HEK293 (cell line): Measurements from ENCODE around the gene VSTM2B.

Experiments
- CTCF ChIA-PET: fragments of 350-600 bp; formaldehyde crosslinking; extraction: SDS; loops from one replicate; lab custom pipeline; 2021; ENCODE audit warnings: antibody characterized with exemption; lab: Yijun Ruan, JAX
- POLR2A ChIA-PET: fragments of 300-600 bp; formaldehyde crosslinking; extraction: SDS; loops from one replicate; lab custom pipeline; 2020; ENCODE audit warnings: antibody characterized with exemption, inconsistent platforms; lab: Yijun Ruan, JAX
- H3K27ac ChIP-seq: fragments of 200-500 bp; sonication (Bioruptor generic); 2 replicates; pipeline ENCODE4 v1.5.1; 2014; ENCODE audit warnings: low read depth, low read length, control low read depth, inconsistent platforms; ENCODE audit errors: extremely low read depth
- H3K36me3 ChIP-seq, 2 experiments: fragments of 200-500 bp in 1 of 2; sonication (Bioruptor generic) in 1 of 2; 1 replicate in 1 of 2; 2 replicates in 1 of 2; pipeline ENCODE4 v1.5.1; 2014 to 2017; ENCODE audit warnings: inconsistent platforms in 2 of 2, low read length in 2 of 2; ENCODE audit not compliant: control insufficient read depth in 2 of 2, insufficient read depth in 1 of 2
- H3K4me1 ChIP-seq: fragments of 200-500 bp; sonication (Bioruptor generic); 2 replicates; pipeline ENCODE4 v1.5.1; 2014; ENCODE audit warnings: mild to moderate bottlenecking, low read length, inconsistent platforms; ENCODE audit not compliant: control insufficient read depth, insufficient read depth
- H3K4me3 ChIP-seq: 2 replicates; pipeline ENCODE4 v1.5.1; 2011; ENCODE audit warnings: low read depth, mild to moderate bottlenecking, control low read depth, low read length, moderate library complexity
- H3K9me3 ChIP-seq: fragments of 200-500 bp; sonication (Bioruptor generic); 2 replicates; pipeline ENCODE4 v1.5.1; 2014; ENCODE audit warnings: low read depth, low read length, inconsistent platforms; ENCODE audit not compliant: control insufficient read depth, insufficient read depth
- EGR2 ChIP-seq: fragments of 450-650 bp; formaldehyde crosslinking; IDR thresholded peaks from 2 replicates; pipeline ENCODE4 v1.5.1; 2016; ENCODE audit warnings: low read depth, missing biosample characterization, missing genetic modification characterization
- GLIS1 ChIP-seq: fragments of 450-650 bp; formaldehyde crosslinking; IDR thresholded peaks from 2 replicates; pipeline ENCODE4 v1.5.1; 2016; ENCODE audit warnings: missing biosample characterization, missing genetic modification characterization
- HOXA7 ChIP-seq: sonication (generic); formaldehyde crosslinking; IDR thresholded peaks from 2 replicates; pipeline ENCODE4 v1.8.1; 2022; ENCODE audit warnings: missing genetic modification reagents, borderline replicate concordance
- KLF9 ChIP-seq: fragments of 450-650 bp; formaldehyde crosslinking; IDR thresholded peaks from 2 replicates; pipeline ENCODE4 v1.5.1; 2016; ENCODE audit warnings: missing biosample characterization, missing genetic modification characterization, low read depth
- MZF1 ChIP-seq: fragments of 450-650 bp; formaldehyde crosslinking; IDR thresholded peaks from 2 replicates; pipeline ENCODE4 v1.5.1; 2017; ENCODE audit warnings: missing biosample characterization, missing genetic modification characterization, borderline replicate concordance
- PBX3 ChIP-seq: sonication (generic); formaldehyde crosslinking; IDR thresholded peaks from 2 replicates; pipeline ENCODE4 v1.8.1; 2022; ENCODE audit warnings: mild to moderate bottlenecking, moderate library complexity, missing genetic modification reagents
- PRDM1 ChIP-seq: fragments of 450-650 bp; formaldehyde crosslinking; IDR thresholded peaks from 2 replicates; pipeline ENCODE4; 2016; ENCODE audit warnings: missing biosample characterization, missing genetic modification characterization
- PRDM2 ChIP-seq: fragments of 450-650 bp; formaldehyde crosslinking; IDR thresholded peaks from 2 replicates; pipeline ENCODE4 v1.5.1; 2016; ENCODE audit warnings: missing biosample characterization, missing genetic modification characterization, borderline replicate concordance
- SCRT2 ChIP-seq: fragments of 450-650 bp; formaldehyde crosslinking; IDR thresholded peaks from 2 replicates; pipeline ENCODE4 v1.5.1; 2016; ENCODE audit warnings: missing biosample characterization, missing genetic modification characterization
- SETDB1 ChIP-seq: IDR thresholded peaks from one replicate; pipeline ENCODE4 v1.6.1; 2017; ENCODE audit warnings: mild to moderate bottlenecking, low read length, moderate library complexity, mixed read lengths; ENCODE audit not compliant: insufficient read length
- ZBTB17 ChIP-seq: fragments of 450-650 bp; formaldehyde crosslinking; IDR thresholded peaks from 2 replicates; pipeline ENCODE4 v1.5.1; 2016; ENCODE audit warnings: missing biosample characterization, missing genetic modification characterization
- ZBTB21 ChIP-seq: fragments of 450-650 bp; formaldehyde crosslinking; IDR thresholded peaks from 2 replicates; pipeline ENCODE4 v1.5.1; 2017; ENCODE audit warnings: missing biosample characterization, missing genetic modification characterization
- ZFHX2 ChIP-seq: fragments of 450-650 bp; formaldehyde crosslinking; conservative IDR thresholded peaks from 2 replicates; pipeline ENCODE4 v1.5.1; 2016; ENCODE audit warnings: missing biosample characterization, missing genetic modification characterization
- ZFP3 ChIP-seq: fragments of 450-650 bp; formaldehyde crosslinking; IDR thresholded peaks from 2 replicates; pipeline ENCODE4 v1.5.1; 2016; ENCODE audit warnings: low read depth, missing biosample characterization, missing genetic modification characterization
- ZNF133 ChIP-seq: fragments of 450-650 bp; formaldehyde crosslinking; IDR thresholded peaks from 2 replicates; pipeline ENCODE4 v1.5.1; 2016; ENCODE audit warnings: missing biosample characterization, missing genetic modification characterization
- ZNF19 ChIP-seq: fragments of 450-650 bp; formaldehyde crosslinking; IDR thresholded peaks from 2 replicates; pipeline ENCODE4; 2016; ENCODE audit warnings: missing biosample characterization, missing genetic modification characterization, low read depth
- ZNF274 ChIP-seq, 2 experiments: fragments of 200-500 bp in 1 of 2; fragments of 450-650 bp in 1 of 2; sonication (Bioruptor generic) in 1 of 2; formaldehyde crosslinking in 1 of 2; IDR thresholded peaks; 2 replicates each; pipeline versions ENCODE4 v1.5.1 to v1.6.1; 2014 to 2016; ENCODE audit warnings: borderline replicate concordance in 1 of 2, inconsistent platforms in 1 of 2, low read length in 1 of 2, missing biosample characterization in 1 of 2, missing genetic modification characterization in 1 of 2
- ZNF324 ChIP-seq: fragments of 450-650 bp; formaldehyde crosslinking; IDR thresholded peaks from 2 replicates; pipeline ENCODE4 v1.5.1; 2016; ENCODE audit warnings: missing biosample characterization, missing genetic modification characterization
- ZNF335 ChIP-seq: fragments of 450-650 bp; formaldehyde crosslinking; conservative IDR thresholded peaks from 2 replicates; pipeline ENCODE4 v1.5.1; 2016; ENCODE audit warnings: missing biosample characterization, missing genetic modification characterization
- ZNF398 ChIP-seq: fragments of 450-650 bp; formaldehyde crosslinking; IDR thresholded peaks from 2 replicates; pipeline ENCODE4 v1.5.1; 2017; ENCODE audit warnings: missing biosample characterization, missing genetic modification characterization
- ZNF510 ChIP-seq: fragments of 450-650 bp; formaldehyde crosslinking; IDR thresholded peaks from 2 replicates; pipeline ENCODE4 v1.5.1; 2018; ENCODE audit warnings: mild to moderate bottlenecking, missing genetic modification characterization, missing biosample characterization; ENCODE audit not compliant: insufficient replicate concordance
- ZNF558 ChIP-seq: fragments of 450-650 bp; formaldehyde crosslinking; IDR thresholded peaks from 2 replicates; pipeline ENCODE4 v1.5.1; 2016; ENCODE audit warnings: missing biosample characterization, missing genetic modification characterization
- ZNF626 ChIP-seq: fragments of 450-650 bp; sonication (Bioruptor Pico); formaldehyde crosslinking; IDR thresholded peaks from 2 replicates; pipeline ENCODE4 v1.5.1; 2018; ENCODE audit warnings: missing biosample characterization, missing genetic modification characterization, inconsistent platforms
- ZNF777 ChIP-seq: fragments of 450-650 bp; formaldehyde crosslinking; IDR thresholded peaks from 2 replicates; pipeline ENCODE4 v1.5.1; 2017; ENCODE audit warnings: missing biosample characterization, missing genetic modification characterization, borderline replicate concordance
- TF ChIP-seq, protein P1 (sequence below): fragments of 450-650 bp; formaldehyde crosslinking; IDR thresholded peaks from 2 replicates; pipeline ENCODE4 v1.5.1; 2016; ENCODE audit warnings: missing biosample characterization, missing genetic modification characterization

Gene VSTM2B

DNA sequence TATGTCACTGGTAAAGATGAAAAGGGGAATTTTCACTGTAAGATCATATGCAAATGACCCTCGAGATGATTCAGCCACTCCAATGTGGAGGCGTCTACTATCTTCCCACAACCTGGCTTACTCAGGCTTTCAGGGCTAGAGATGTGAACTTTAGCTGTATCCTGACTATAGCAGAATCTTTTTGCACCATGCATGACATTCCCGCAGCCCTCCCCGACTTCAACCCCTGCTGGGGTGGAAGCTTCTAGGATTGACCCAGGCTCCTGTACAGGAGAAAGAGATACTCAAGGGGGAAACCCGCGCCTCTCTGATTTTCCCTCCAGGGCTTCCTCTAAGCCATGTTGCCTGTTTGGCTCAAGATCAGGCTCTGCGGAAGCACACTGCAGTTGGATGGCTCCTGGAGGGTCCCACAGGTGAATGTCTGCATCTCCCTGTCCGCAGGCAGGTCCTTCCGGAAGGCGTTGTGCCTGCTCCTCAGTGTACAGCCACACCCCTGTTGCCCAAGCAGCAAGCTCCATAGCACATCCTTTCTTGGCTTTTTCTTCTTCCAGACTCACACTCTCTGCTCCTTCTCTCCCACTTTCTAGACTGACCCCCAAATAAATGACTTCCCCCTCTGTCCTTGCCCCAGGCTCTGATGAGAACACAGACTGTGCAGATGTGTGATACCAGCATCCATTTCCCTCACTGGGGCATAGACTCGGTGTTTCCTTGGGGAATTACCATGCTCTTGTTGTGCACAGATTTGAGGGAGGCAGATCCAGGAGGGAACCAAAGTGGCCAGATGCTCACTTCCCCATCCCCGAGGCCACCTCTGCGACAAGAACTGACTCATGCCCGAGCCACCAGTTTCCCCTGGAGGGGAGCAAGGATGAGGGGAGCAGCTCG, 51.2 kb downstream of the VSTM2B start:
- ChIA-PET CTCF (interaction anchor here (0.7 to 2.2 kb wide), 5 partner anchors 20 to 553 kb away, joined by 3 to 10 read pairs (median 6); no protein-coding TSS in a partner anchor), POLR2A (interaction anchor here (1.5 kb wide), 1 partner anchor 29 kb away, joined by 5 read pairs; the partner anchor contains the start of gene POP4)
- H3K4me3 ChIP-seq, result no peak overlapping the region
- H3K4me1 ChIP-seq, result peaks cover 25% of the 10 kb centered on the region
- H3K9me3 ChIP-seq, result no peaks in the 10 kb centered on the region
- H3K27ac ChIP-seq, result no peak overlapping the region
- H3K36me3 ChIP-seq, result no peaks in the 10 kb centered on the region; a peak in 1 of 3 replicates
- TF ChIP-seq PBX3 (CRISPR knock-in tag), result no peak
- no peak for TF ChIP-seq HOXA7 (CRISPR knock-in tag)
- TF ChIP-seq ZNF510 (tag by site-specific recombination), result no peak
- TF ChIP-seq PRDM2 (tag by site-specific recombination), result peak; percentile 19; the same call in 1 of the 2 replicates
- TF ChIP-seq ZFP3, result no peak
- no peak for TF ChIP-seq ZNF19
- TF ChIP-seq ZBTB21 (tag by site-specific recombination), result no peak
- 0 out of 2 replicates have a peak, but pooled peaks have one; percentile 14 for TF ChIP-seq KLF9 (tag by site-specific recombination)
- TF ChIP-seq ZNF335 (tag by site-specific recombination), result no peak
- TF ChIP-seq, protein P1, sequence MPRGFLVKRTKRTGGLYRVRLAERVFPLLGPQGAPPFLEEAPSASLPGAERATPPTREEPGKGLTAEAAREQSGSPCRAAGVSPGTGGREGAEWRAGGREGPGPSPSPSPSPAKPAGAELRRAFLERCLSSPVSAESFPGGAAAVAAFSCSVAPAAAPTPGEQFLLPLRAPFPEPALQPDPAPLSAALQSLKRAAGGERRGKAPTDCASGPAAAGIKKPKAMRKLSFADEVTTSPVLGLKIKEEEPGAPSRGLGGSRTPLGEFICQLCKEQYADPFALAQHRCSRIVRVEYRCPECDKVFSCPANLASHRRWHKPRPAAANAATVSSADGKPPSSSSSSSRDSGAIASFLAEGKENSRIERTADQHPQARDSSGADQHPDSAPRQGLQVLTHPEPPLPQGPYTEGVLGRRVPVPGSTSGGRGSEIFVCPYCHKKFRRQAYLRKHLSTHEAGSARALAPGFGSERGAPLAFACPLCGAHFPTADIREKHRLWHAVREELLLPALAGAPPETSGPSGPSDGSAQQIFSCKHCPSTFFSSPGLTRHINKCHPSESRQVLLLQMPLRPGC (tag by site-specific recombination), result no peak
- TF ChIP-seq ZNF398 (tag by site-specific recombination), result peak; percentile 30; the same call in 1 of the 2 replicates
- TF ChIP-seq ZNF626 (tag by site-specific recombination), result no peak
- TF ChIP-seq SCRT2 (tag by site-specific recombination), result peak; percentile 83
- TF ChIP-seq SETDB1, result no peak
- peak; percentile 62 for TF ChIP-seq GLIS1 (tag by site-specific recombination)
- TF ChIP-seq EGR2 (tag by site-specific recombination), result peak; percentile 67; the same call in 1 of the 2 replicates
- TF ChIP-seq ZFHX2 (tag by site-specific recombination), result peak; percentile 84
- TF ChIP-seq ZBTB17, result peak; percentile 61; the same call in 1 of the 2 replicates
- TF ChIP-seq ZNF777 (tag by site-specific recombination), result peak; percentile 12; the same call in 1 of the 2 replicates
- no peak for TF ChIP-seq ZNF274 (IDR thresholded peaks at IDR 0.05; ENCODE audit: low read length)
- no peak for TF ChIP-seq ZNF274 (tag by site-specific recombination; IDR thresholded peaks at IDR 0.05; ENCODE audit: borderline replicate concordance)
- no peak for TF ChIP-seq ZNF133 (tag by site-specific recombination)
- no peak for TF ChIP-seq ZNF324
- no peak for TF ChIP-seq MZF1
- TF ChIP-seq PRDM1 (tag by site-specific recombination), result peak; percentile 32; the same call in 1 of the 2 replicates
- no peak for TF ChIP-seq ZNF558 (tag by site-specific recombination)
